NCI-H2081 treated with DMSO at 0.1 percent for 48 hours (cell line): Measurements from ENCODE around the gene IRS1.

ENCODE experiments used
- DNase-seq: peaks from one replicate; lab custom pipeline; 2025; lab: John Stamatoyannopoulos, UW

The IRS1 gene

DNA sequence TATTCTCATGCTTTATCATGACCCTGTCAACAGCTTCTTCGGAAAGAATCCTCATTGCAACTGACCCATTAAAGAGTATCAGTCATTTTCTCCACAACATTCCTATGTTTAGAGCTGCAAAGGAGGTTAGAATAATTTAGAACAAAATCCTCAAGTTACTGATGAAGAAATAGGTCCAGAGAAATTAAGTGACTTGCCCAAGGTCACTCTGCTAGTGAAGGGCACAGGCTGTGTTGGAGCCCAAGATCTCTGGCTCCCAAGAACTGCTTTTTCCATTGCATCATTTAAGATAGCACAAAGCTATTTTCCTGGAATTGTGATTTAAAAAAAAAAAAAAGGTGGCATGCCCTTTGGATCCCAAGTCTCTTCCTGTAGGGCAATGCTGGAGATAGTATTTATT lies 9.6 kb downstream of the IRS1 start:
- no peak for DNase-seq

DNA sequence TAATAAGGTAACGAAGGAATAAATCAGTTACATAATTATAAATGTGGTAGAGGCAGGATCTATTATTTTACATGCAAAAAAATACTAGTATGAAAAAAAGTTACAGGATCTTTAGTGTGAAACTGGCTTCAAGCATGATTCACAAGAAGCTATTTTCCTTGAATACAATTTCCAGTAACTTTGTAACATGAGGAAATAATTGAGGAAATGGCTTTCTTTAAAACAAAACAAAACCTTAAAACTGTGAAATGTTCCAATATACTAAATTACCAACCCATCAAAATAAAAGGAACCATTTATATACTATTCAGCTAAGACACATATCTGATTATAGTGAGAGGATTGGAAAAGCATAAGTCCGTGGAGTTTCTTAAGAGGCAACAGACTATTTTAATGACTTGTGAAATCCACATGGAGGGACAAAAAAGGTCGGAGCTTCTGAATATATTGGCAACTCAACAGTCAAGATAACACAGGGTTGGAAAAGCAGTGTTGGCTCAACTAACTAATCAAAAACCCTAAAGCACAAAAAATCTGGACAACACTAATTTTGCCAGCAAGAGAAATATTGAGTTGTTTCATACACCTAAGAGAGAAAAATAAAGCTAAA lies 10.6 kb downstream of the IRS1 start:
- DNase-seq: no peak

DNA sequence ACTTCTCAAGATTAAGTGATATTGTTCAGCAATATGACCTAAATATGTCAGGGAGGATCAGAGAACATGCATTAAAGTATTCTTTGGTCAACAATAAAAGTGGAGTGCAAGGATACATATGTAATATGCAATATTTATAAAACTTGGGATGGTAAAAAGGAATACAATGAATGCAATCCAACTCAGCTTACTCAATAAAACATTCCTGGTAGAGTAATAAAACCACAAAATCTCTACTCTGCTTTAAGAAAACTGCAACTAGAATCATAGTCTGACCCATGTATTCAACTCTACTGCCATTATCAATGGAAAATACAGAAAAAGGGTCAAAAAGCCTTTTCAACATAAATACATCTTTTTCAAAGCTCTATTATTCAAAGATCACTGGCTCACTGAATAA lies 11.6 kb downstream of the IRS1 start:
- DNase-seq: no peak

DNA sequence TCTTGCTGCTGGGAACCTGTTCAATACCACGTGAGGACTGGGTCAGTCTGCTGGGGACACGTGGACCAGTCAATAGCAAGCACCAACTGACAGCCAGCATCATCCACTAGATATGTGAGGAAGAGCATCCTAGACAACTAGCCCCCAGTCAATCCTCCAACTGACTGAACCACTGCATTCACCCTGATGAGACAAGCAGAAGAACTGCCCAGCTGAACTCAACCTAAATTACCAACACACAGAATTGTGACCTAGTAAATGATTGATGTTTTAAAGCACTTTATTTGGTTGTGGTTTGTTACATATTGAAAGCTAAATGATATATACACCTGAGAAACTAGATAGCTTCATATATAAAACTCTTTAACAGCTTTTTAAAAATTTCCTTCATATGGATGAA lies 15.7 kb downstream of the IRS1 start:
- no peak for DNase-seq

DNA sequence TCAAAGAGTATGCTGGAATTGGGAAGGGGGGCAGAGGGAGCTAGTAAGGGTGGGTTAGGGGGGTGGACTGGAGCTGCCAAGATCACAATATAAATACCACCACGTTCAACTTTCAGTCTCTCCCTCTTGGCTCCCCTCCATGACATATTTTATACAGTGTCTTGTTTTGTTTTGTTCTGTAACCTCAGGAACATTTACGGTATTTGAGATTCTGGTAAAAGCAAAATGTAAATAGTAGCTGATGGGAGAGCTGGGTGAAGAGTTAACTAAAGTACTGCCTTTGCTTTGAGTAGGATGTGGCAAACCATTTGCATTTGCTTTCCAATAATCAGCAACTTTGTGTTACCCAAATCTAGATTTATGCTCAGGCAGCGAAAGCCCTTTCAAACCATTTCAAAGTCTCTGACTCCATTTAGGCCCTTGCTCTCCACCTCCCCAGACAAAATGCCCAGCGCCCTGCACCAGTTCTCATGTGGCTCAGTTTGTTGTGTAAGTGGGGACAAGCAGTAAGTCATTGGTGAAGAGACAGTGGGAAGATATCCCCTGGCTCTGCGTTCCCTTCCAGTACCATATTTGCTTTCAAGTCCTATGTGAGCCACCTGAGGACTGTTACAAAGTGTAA lies 17.4 kb downstream of the IRS1 start:
- DNase-seq: no peak

DNA sequence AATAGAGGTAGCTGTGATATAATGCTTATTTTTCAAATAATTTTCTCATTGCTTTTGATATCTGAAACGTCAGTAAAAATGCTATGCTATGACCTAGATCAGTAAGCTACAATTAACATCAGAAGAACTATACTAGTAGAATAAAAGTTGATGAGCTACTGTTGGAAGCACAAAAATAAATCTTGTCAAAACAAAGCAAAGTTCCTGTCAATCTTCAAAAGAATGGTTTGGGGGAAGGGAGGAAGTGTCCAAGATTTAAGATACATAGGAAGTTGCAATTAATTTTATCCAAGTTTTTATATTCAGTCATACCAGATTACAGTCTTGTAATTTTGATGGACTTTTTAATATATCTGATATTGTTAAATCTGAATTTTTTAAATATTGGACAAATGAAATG lies 19.2 kb downstream of the IRS1 start:
- DNase-seq: no peak

DNA sequence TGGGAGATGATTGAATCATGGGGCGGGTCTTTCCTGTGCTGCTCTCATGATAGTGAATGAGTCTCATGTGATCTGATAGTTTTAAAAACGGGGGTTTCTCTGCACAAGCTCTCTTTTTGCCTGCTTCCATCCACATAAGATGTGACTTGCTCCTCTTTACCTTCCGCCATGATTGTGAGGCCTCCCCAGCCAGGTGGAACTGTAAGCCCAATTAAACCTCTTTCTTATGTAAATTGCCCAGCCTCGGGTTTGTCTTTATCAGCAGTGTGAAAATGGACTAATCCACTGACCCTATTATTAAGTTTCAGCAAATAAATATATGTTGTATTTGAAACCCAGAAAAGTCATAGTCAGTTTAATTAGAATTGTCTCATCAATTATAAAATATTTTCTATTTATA lies 22.0 kb downstream of the IRS1 start:
- no peak for DNase-seq

DNA sequence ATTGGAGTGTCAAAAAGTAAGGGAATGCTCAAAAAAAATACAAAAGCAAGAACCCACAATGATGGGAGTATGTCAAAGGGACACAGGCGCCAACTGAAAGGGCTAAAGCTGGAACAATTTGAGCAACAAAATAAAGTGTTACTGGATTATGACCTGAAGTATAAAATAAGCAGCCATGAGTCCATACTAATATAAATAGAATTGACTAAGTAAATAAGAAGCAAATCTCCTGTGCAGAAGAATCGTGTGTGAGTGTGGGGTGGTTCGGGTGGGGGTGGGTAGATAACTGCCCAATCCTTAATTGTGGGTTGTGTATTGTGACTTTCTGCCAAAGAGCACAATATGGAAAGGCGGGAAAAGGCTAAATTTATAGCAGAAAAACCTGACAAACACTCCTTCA lies 23.5 kb downstream of the IRS1 start:
- DNase-seq: no peak

DNA sequence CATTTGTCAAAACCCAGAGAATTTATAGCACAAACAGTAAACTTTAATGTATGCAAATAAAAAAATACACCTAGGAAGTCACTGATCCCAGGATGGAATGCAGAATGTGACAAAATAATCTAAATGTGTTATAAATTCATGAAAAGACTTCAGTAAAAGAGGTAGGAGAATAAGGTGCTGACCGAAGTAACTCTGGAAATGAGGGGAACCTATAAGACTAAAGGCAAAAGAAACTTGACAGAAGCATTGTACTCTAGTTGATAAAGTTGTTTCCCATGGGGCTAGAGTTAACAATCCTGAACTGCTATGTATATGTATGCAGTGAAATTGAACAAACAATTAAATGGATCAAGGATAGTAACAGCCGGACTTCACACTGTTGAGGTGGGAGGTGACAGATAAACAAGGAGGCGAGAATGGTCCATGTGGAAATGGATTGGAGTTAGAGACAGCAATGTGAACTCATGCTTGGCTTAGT lies 24.5 kb downstream of the IRS1 start:
- DNase-seq: no peak

DNA sequence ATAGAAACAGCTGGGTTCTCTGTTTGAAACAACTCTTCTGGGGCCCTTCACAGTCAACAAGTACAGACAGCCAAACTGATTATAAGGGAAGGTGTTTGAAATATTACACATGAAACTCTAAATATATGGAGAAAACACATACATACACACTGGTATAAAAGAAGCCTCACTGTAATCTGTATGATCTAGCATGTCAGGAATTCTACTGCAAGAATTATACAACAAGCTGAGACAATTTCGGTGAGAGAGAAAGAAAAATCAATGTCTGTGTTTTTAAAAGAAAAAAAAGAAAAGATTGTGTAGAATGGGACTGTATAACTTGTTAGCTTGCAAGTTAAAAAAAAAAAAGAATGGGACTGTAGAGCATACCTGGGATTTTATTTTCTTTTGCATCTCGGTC lies 26.3 kb downstream of the IRS1 start:
- DNase-seq: no peak

DNA sequence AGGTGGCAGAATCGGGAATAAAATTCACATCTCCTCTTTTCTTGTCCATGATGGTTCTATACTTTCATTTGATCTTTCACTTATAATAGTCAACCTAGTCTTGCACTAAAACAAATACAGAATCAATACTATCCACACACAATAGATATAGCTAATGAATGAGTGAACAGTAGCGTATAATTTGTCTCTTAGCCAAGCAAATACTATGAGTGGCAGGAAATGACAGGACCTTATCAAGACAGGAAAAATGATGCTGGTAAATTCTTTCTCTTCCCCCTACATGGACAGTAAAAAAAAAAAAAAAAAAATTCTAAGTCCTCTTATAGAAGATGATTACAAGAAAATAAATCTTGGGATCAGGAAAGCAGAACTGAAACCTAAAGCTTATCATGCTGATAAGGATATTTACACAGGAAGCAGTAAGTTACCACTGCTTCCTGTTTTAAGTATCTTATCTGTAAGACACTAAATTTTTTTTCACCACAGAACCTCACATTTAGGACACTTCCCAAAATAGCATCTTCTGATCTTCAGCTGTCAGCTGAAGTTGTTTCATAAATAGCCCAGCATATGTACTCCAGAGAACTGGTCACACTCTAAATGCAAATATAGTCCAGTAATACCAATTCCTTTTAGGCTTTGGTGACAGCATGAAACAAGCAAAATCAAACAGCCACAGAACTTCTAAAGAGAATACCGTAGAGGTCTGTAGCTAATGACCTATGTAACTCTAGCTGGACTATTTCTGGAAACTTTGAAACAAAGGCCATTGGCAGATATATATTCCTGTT lies 27.0 kb downstream of the IRS1 start:
- no peak for DNase-seq

DNA sequence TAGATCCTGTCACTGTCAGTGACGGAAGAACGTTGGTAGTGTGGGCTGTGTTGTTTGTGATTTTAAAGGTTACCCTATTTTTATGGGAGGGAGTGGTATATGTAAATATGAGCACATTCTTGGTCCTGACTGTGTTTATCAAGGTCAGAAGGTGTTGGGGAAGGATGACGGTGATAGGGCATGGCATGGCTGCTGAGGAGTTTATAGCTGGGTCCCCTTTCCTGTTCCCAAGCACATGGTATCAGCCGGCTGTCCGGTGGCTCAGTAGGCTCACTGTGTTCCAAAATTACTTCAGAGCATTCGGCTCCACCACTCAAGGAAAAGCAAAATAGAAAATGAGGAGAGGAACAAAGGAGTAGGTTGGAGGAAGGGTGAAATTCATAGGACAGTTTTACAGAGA lies 28.6 kb downstream of the IRS1 start:
- DNase-seq: no peak

DNA sequence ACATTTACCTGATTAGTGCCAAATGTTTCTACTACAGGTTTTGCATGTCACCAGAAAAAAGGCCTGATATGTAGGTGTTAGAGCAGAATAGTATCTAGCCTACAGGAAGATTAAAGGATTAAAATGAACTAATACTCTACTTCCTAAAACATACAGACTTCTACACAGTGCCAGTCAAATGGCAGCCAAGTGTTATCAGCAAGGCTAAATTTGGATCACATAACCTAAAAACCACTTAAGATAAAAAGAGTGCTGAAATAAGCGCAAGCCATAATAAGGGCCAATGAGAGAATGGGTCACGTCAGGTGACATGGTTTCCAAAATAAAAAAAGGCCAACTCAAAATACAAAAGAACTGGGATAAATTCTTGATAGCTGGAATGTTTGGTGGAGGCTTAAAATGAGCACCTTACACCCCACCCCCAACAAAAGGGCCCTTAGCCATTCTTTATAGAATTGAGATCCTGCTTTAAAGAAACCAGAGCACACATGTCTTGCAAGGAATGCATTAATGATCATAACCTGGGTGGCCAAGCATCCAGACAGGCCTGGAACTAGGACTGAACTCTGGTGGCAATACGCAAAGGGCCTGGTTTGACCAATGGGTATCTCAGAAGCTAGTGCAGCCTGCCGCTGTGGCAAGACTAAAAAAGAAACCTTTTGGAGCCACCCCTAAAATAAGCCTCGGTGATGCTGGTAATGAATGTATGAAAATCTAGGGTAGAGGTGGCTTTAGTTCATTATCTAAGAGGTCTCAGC lies 32.4 kb downstream of the IRS1 start:
- DNase-seq: no peak

DNA sequence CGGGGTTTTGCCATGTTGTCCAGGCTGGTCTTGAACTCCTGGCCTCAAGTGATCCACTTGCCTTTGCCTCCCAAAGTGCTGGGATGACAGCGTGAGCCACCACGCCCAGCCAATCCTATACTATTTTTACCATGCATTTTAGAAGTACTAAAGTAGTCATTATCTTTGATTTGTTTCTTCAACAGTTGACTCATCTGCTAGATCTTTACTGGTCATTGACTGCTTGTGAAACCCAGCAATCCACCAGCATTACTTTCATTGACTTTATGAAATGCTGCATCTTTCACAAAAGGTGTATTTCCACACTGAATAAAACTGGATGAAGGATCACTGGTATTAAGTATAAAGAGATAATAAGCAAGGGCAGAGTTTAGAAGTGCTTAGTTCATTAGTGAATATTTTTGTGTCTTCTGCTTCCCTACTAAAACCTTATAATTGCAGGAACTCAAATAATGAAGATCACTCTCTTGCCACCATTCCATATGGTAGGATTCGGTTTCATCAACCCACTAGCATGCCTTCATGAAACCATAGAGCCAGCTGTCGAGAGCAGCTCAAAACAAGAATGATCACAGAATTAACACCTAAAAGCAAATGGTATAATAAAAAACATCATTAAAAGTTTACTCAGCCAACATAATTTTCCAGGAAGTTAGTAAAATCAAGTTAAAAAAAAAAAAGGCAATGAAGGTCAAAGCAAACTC lies 33.1 kb downstream of the IRS1 start:
- DNase-seq: no peak

DNA sequence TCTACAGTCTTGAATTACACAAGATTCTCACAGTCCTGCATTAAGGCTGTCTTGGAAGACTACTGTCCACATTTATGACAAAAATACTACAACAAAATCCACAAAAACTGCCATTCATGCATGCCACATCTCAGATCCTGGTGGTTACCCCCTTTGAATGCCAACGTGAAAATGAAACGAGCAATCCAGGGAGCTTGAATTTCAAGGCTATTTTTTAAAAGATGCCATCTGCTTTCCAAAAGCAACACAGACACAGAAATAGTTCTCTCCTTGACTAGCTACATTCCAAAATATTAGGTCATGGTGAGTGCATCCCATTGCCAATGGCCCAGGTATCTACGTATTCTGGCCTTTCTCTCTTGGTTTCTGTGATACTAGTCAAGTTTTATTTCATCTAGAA lies 36.3 kb downstream of the IRS1 start:
- DNase-seq: no peak

DNA sequence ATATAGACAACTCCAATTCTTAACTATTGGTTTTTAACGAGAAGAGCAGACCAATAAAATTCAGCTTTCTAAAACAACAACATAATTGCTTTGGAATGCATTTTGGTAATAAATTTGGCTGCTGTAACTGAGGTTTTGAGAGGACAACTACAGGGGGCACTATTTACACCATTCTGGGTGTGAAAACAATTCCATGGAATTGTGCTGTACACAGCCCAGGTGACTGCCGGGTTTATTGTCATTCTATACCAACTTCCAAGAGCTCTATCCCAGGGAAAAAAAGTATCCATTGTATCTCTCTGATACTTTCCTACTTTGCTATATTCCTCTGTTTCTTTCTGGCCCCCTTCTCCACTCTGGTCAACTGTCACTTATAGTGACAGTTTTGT lies 38.4 kb downstream of the IRS1 start:
- DNase-seq: no peak

DNA sequence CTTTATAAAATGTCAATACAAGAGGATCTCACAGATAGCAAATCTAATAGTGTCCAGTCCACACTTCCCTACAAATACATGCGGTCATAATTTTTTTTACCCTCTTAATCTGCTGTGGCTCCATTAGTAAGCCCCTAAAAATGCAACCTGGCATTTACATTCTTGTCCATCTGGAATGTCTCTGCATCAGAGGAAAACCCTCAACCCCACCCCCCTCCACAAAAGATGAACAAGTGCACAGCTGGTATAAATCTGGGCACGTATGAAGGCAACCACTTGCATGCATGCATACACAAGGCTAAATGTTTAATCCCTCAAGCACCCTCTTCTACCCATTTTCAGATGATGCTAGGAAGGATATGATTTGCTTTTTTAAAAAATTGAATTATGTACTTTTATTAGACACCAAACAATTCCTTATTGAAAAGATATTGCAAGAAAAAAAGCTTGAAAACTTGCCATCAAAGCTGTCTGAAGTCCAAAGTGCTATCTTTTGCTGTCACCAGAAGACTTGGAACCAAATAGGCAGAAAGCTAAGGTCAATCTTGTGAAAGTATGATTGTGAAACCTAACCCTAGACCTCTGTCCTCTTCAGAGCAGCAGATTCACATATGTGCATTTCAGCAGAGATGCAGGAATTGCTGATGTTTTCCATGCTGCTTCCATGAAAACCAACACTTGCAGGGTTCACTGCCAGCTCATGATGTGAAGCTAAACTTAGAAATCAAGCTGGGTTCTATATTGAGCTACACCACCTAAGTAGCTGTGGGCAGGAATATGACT lies 39.0 kb downstream of the IRS1 start:
- DNase-seq: no peak

DNA sequence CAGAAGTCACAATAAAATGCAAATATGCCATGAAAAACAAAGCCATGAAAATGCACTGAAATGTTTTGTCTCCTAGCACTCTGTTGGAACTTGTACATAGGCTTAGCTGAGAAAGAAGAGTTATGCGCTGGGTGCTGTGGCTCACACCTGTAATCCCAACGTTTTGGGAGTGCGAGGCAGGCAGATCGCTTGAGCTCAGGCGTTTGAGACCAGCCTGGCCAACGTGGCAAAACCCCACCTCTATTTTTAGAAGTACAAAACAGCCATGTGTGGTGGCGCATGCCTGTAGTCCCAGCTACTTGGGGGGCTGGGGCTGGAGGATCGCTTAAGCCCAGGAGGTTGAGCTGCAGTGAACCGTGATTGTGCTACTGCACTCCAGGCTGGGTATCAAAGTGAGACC lies 39.9 kb downstream of the IRS1 start:
- DNase-seq: no peak

DNA sequence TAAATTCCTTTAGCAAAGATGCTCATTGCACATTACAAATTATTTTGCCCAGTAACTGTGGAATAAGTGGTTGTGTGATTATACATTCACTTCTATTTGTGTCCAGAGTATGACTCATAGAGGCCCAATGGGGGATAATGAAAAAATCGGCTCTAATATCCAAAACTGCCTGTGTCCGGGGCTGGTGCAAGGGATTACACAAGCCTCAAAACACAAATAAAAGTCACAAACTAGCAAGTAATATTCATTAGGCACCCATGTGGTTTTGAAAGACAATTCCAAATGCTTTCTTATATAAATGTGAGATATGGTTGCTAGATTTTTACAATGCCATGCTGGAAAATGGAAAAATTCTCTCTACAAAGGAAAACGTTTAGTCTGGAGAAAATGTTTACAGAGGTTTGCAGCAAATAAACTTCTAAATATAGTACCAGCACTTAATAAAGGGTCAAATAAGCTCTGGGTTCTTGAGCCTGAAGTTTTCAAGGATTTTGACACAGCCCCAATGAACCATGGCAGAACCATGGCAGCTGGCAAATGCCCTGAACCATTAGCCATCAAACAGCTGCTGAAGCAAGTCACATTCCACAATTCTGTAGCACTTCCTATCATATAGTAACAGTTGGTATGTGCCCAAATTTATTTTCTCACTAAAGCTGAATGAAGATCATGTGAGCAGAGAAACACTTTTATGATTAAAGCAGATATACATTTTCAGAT lies 40.5 kb downstream of the IRS1 start:
- no peak for DNase-seq

DNA sequence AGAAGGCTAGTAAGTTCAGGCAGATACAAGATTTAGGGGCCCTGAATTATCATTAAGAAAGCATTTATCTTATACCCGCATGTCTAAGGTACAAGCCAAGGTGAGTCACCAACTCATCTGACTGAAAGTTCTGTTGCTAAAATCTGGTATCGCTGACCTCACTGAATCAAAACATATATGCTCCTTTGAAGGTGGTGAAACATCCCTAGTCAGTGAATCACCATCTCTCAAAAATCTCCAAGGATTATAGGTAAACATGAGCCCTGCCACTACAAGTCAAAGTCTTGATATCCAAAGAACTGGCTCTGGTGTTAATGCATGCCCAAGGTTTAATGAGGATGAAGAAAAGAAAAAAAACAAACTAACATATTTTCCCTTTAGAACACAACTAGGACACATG lies 43.5 kb downstream of the IRS1 start:
- DNase-seq: no peak

DNA sequence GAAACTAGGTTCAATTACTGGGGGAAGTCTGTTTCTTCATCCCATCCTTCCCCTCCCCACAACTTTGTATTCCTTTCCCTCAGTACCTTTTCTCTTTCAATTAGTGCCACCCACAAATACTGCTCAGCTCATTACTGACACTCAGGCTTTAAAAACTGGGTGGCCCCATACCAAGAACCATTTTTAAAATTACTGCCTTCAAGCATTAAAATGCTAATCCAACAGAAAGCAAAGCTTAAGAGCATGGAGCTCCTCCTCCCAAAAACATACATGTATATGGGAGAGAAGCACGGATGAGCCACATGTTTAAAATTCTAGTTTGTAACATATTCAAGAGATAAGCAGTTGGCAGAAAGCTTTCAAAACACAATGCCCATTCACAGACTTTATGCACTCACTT lies 44.0 kb downstream of the IRS1 start:
- no peak for DNase-seq
